Left renal cortex interstitium (tissue), 4 donors: ENCODE data around the gene ETFB. TPM values are rescaled to one million over a fixed set of nuclear protein-coding genes. Genes with fewer than 3 reads are reported as not detected.
A peak's percentile ranks its signal among the peaks of the same experiment; 100 is the strongest.

Experiments
- DNase-seq, 4 donors: peaks; one replicate each; pipeline ENCODE4 v3.0.0-alpha.2; 2013; ENCODE audit warnings: low read depth in 4 of 4, low spot score in 2 of 4, missing footprints in 1 of 4
- polyA plus RNA-seq, 4 donors: library from polyadenylated mRNA; unstranded; fragments of 120-200 nt; gene quantifications; one replicate each; pipeline ENCODE4 v1.2.1, GENCODE V29; 2013; ENCODE audit not compliant: insufficient read length in 4 of 4

The ETFB gene
- polyA plus RNA-seq, 4 donors, result 130 to 152 (median 143) TPM

DNA sequence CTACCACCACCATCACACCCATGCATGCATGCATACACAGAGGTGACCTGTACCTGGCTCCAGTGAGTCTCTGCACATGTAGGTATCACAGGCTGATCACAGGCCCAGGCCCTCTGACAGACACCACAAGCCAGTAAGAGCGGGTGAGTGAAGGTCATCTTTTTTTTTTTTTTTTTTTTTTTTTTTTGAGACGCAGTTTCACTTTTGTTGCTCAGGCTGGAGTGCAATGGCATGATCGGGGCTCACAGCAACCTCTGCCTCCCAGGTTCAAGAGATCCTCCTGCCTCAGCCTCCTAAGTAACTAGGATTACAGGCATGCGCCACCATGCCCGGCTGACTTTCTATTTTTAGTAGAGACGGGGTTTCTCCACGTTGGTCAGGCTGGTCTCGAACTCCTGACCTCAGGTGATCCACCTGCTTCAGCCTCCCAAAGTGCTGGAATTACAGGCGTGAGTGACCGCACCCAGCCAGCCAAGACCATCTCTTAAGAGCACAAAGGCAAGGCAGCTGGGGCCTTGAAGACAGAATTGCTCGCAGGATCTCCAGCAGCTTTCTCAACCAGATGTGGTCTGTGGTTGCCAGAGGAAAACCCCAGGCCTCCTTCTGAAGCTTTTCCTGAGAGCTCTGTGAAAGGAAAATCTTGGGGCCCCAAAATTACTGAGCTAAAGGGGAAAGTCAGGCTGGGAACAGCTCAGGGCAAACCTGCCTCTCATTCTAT is 9.5 kb upstream of the ETFB start:
- no peak for DNase-seq

GRCh38 chr19:51372649-51373504 is 6.7 kb upstream of the ETFB start, which contains the start of gene NKG7:
Gene NKG7, minus strand, starts transcription at chr19:51372654. Its CDS starts 119 bp downstream, at chr19:51372535.
- no peak for DNase-seq

DNA sequence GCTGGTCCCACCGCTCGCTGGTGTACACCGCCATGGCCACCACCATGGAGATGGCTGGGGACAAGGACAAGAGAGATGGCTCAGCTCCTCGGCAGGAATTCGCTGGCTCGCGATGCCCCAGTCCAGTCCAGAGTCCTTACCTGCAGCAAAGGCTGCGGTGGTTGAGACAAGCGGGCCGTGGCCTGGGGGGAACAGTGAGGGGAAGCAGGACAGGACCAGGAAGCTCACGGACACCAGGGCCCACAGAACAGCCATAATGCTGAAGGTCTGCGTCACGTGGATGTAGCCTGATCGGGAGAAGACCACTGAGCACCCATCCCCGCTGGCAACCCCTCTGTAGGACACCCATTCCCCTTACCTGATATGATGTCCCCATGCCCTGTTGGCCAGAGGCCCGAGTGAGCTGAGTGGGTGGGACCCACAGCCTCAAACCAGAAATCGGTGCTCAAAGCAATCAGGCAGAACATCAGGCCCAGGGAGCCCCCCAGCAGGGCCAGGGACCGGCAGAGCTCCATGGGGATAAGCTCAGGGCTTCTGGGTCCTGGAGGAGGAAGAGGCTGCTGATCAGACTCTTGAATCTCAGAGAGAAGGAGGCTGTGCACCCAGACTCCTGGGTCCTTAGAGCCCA is 5.9 kb upstream of the ETFB start:
- DNase-seq, result no peak

GRCh38 chr19:51371186-51371690 is 5.0 kb upstream of the ETFB start:
- DNase-seq, result no peak

DNA sequence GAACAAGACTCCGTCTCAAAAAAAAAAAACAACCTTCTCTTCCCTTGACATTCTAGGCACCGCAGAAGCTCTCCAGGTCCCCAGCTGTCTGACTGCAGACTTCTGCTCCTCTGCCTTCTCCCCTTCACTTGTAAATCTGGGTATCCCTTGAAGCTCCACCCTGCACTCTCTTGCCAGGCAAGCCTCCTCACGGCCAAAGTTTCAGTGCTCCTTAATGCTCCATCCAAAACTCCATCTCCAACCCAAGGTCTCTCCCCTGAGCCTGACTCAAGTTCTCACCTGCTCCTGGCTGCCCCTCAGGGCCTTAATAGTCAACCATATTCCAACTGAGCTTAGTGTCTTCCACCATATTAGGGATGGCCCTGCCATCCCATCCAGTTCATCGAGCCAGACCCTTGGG is 4.0 kb upstream of the ETFB start:
- DNase-seq, result no peak

- no peak for DNase-seq
Observed at GRCh38 chr19:51368366-51369282, 2.4 kb upstream of the ETFB start, which contains the start of gene CLDND2. Gene CLDND2, minus strand, starts transcription at chr19:51369003. Its CDS starts 426 bp downstream, at chr19:51368577.

DNA sequence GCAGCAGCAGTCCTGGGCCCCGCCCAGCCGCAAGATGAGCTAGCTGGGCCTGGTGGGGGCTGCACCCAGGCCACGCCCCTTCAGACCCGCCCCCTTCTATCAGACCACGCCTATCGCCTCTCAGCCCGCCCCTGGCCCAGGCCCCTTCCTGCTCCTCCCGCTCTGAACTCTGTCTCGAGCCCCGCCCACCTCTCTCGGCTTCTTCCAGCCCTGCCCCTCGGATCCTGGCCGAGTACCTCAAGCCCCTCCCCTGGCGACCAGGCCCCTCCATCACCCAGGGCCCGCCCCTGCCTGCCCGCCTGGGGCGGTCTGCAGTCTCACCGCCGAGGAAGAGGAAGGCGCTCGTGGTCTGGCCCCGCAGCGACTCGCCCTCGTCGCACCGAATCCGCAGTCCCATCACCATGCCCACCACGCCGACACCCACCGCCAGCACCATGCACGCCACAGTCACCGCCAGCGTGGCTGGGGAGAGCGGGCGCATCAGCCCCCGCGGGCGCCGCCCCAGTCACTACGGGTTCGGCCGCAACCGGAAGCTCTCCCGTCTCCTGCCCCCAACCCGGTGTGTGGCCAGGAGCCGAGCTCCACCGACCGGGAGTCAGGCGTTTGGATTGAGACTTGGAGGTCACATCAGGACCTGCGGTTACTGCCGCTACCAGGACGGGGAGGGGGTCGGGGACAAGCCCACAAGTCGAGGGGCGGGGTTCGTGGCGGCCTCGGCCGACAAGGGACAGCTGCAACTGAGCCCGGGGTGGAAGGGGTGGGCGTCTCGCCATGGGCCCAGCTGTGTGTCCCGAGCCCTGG is 1.6 kb upstream of the ETFB start:
- DNase-seq, result peak; percentile 82 to 97 (median 94)

DNA sequence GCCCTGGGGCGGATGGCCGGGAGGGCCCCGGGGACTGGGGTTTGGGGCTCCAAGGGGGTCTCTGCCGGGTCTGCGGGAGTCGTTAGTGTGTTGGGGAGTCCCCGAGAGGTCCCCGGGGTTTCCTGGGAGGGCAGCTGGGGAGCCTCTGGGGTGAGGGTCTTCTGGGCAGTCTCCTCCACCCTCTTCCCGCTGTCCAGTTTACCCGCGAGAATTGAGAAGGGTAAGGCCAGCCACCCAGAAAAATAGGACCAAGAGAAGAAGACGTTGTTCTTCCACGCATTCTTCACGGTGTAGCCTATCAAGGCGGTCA is 1.0 kb upstream of the ETFB start:
- DNase-seq, result no peak

DNA sequence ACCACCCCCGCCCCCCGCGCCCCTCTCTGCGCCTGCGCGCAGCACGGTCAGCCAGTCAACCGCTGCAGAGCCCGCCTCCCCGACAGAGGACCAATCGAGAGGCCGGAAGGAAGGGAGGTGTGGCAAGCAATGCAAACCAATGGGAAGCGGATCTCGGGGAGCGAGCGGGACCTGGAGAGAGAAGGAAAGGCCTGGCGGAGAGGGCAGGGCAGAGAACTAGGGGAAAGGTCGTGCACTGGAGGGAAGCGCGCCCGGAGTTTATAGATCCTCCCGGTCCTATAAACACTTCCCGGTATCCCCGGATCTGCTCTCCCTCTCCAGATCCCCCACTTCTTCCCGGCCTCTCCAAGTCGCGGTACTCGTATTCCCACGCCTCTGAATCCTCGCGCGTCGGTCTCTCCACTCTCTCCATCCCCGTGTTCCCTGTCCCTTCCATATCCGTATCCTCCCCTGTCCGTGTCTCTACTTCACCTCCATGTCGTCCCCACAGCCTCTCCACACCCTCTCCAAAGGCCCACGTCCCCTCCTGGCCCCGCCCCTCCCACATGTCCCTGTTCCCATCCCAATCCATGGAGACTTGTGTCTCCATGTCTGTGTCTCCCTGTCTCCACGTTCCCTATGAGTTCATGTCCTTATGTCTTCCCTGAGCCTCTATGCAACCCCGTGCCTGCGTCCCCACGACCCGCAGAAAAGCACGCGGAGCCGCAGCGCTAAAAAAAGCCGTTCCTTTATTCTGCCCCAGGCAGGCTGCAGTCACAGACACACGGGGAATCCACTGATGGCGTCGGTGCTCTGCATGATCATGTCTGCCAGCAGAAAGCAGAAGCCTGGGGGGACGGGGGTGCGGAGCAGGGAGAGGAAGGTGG is 434 bp upstream of the ETFB start:
- peak; percentile 90 to 97 (median 94) for DNase-seq

GRCh38 chr19:51365211-51365964 is 800 bp downstream of the ETFB start:
- DNase-seq, result peak in 1 of 4 donors; percentile 18

DNA sequence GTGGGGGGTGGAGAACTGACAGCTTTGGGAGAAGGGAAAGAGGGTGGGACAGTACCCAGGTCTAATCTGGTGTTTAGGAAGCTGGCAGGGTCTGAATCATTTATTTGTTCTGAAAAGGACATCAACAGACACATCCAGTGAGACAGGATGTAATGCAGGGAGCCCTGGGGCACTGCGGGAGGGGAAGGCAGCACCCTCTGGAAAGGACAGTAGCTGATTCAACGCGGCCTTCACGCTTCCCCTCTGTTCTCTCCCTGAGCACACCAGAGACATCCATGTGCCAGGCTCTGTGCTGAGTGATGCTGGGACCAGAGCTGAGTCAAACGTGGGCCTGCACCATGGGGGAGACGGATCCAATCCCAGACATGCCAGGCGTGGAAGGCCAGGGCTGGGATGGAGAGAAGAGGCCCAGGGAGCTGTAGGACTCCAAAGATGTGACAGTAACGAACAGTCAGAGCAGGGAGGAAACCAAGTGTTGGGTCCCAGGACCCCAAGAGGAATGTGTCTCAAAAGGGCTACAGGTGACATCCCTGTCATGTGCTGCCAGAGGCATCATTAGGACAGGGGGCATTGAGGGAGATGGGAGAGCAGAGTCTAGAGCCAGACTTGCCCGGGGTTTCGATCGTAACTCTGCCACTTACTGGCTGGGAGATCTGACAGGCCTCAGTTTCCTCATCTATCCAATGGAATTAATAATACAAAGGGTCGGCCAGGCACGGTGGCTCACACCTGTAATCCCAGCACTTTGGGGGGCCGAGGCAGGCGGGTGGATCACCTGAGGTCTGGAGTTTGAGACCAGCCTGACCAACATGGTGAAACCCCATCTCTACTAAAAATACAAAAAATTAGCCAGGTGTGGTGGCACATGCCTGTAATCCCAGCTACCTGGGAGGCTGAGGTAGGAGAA is 1.7 kb downstream of the ETFB start:
- DNase-seq, result no peak

DNA sequence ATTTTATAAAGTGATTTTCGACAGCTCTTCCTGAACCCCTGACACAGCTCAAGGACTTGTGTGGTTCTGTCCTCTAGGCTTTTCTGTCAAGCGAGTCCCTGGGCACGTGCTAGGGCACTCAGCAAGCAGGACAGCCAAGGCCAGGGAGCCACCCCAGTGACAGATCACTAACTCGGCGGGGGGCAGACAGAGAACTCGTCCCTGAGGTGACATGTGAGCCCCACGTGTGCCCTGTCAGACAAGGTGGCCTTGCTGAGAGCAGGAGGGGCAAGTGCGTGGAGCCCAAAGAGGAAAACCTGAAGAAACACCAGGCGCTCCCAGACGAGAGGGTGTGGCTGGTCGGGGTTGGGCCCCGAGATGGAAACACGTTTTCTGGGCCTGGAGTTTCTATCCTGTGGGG is 4.9 kb downstream of the ETFB start:
- no peak for DNase-seq

DNA sequence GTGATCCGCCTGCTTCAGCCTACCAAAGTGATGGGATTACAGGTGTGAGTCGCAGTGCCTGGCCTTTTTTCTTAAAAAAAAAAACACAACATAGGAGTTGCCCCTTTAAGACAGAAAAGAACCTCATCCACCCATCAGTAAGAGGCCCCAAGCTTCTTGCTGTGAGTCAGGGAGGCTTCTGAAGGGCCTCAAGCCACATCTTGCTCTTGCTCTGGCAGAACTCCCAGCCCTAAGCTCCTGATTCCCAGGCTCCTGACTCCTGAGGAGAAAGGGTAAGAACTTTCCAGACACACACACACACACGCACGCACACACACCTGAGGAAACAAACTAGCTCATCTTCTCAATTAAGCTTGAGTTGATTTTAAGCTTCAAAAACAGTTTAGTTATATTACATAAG is 6.9 kb downstream of the ETFB start:
- DNase-seq, result no peak

DNA sequence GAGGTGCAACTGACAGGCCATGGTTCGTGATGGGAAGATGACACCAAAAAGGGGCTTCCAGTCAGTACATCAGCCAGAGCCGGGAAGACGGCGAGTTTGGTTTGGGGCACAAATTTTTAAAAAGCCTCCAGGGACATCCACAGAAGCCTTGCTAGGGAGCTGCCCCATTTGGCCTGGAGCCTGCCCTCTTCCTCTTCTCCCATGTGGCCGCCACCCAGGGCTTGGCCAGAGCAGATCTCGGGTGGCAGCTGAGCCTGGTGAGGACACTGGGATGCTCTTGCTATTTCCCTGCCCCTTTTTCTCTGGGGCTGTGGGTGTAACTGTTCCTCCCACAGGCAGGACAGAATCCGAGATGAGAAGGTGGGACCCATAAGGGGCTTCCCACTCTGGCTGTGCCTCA is 8.2 kb downstream of the ETFB start:
- no peak for DNase-seq

GRCh38 chr19:51356159-51356801 is 9.9 kb downstream of the ETFB start:
- no peak for DNase-seq

- DNase-seq, result peak in 2 of 4 donors; percentile 37
Observed at GRCh38 chr19:51354742-51355148, 11.4 kb downstream of the ETFB start.
